Uterus (tissue), 4 donors: ENCODE data around the gene INSC. TPM values are rescaled to one million over a fixed set of nuclear protein-coding genes. Genes with fewer than 3 reads are reported as not detected.

Experiments used
- DNase-seq, 2 donors: peaks; one replicate each; pipeline ENCODE4 v3.0.0-alpha.2; 2019 to 2020
- H3K27ac ChIP-seq, 2 donors: fragments of 200-600 bp; sonication (generic); 1 replicate in 1 of 2; 2 replicates in 1 of 2; pipeline ENCODE4 v1.5.1; 2016 to 2018
- H3K27me3 ChIP-seq, 2 donors: fragments of 200-600 bp; sonication (generic); one replicate each; pipeline ENCODE4 v1.5.1; 2018 to 2019; ENCODE audit warnings: control low read depth in 1 of 2
- H3K36me3 ChIP-seq, 2 donors: fragments of 200-600 bp; sonication (generic); one replicate each; pipeline ENCODE4 v1.5.1; 2019; ENCODE audit warnings: control low read depth in 1 of 2
- H3K4me1 ChIP-seq, 2 donors: fragments of 200-600 bp; sonication (generic); one replicate each; pipeline ENCODE4 v1.5.1; 2018 to 2019; ENCODE audit warnings: control low read depth in 1 of 2
- H3K4me3 ChIP-seq, 2 donors: fragments of 200-600 bp; sonication (generic); 1 replicate in 1 of 2; 2 replicates in 1 of 2; pipeline ENCODE4 v1.5.1; 2018 to 2019; ENCODE audit warnings: mild to moderate bottlenecking in 1 of 2
- H3K9me3 ChIP-seq, 2 donors: fragments of 200-600 bp; sonication (generic); one replicate each; pipeline ENCODE4 v1.5.1; 2019; ENCODE audit warnings: control low read depth in 1 of 2
- CTCF ChIP-seq, 4 experiments: fragments of 200-600 bp in 2 of 4; fragments of 450-650 bp in 2 of 4; sonication (generic) in 2 of 4; IDR thresholded peaks; one replicate each; pipeline ENCODE4 v1.5.1; 2016 to 2019; ENCODE audit warnings: antibody characterized with exemption in 4 of 4, mild to moderate bottlenecking in 2 of 4, moderate library complexity in 1 of 4
- POLR2A ChIP-seq, 2 donors: fragments of 450-650 bp; IDR thresholded peaks; one replicate each; pipeline ENCODE4 v1.6.1; 2016; ENCODE audit warnings: antibody characterized with exemption in 2 of 2, mild to moderate bottlenecking in 1 of 2, moderate library complexity in 1 of 2
- intact Hi-C: fragments of 100-400 bp; cut with DNase I; formaldehyde crosslinking; loops from one replicate; pipeline ENCODE4 v1.15.1; 2023; ENCODE audit warnings: low total_unique reads
- total RNA-seq, 4 donors: library from RNA; depleted of rRNA in 3 of 4; stranded (reverse); fragments of >200 nt in 3 of 4; gene quantifications; one replicate each; pipeline versions ENCODE4 v1.1.0 to v1.2.4, GENCODE V29; 2014 to 2023
- donor health status: DM: yes; HTN: yes; CAD: no.

The INSC gene
- total RNA-seq, 4 donors from 2014 or later = 0.24 to 2.6 TPM; not detected in 2

GRCh38 chr11:15093432-15093831, 21.3 kb upstream of the INSC start:
- Histone ChIP-seq H3K9me3 (no peaks in the 10 kb centered on the region), H3K27ac (no peak overlapping the region), H3K4me1 (no peaks in the 10 kb centered on the region), H3K4me3 (no peak overlapping the region), H3K36me3 (no peaks in the 10 kb centered on the region), H3K27me3 (no peaks in the 10 kb centered on the region)
- no peak for DNase-seq
- no peak for TF ChIP-seq POLR2A (IDR thresholded peaks at IDR 0.05)
- no peak for TF ChIP-seq CTCF (IDR thresholded peaks at IDR 0.05)
- intact Hi-C loops = no loop called here

- no peak for DNase-seq
- H3K9me3 ChIP-seq = no peaks in the 10 kb centered on the region
- H3K4me1 ChIP-seq = no peaks in the 10 kb centered on the region
- no peaks in the 10 kb centered on the region for H3K27me3 ChIP-seq
- H3K27ac ChIP-seq = no peak overlapping the region
- H3K36me3 ChIP-seq = no peaks in the 10 kb centered on the region
- TF ChIP-seq CTCF (IDR thresholded peaks at IDR 0.05) = no peak
- no peak overlapping the region for H3K4me3 ChIP-seq
- intact Hi-C loops = no loop called here
These were observed 18.9 kb upstream of the INSC start for GRCh38 chr11:15095736-15096228.

GRCh38 chr11:15097411-15097810, 17.3 kb upstream of the INSC start:
- TF ChIP-seq POLR2A (IDR thresholded peaks at IDR 0.05) = no peak
- TF ChIP-seq CTCF (IDR thresholded peaks at IDR 0.05) = no peak
- Histone ChIP-seq H3K36me3 (no peaks in the 10 kb centered on the region), H3K27me3 (no peaks in the 10 kb centered on the region), H3K9me3 (no peaks in the 10 kb centered on the region), H3K4me1 (no peaks in the 10 kb centered on the region), H3K4me3 (no peak overlapping the region), H3K27ac (no peak overlapping the region)
- intact Hi-C loops = no loop called here
- DNase-seq = no peak

GRCh38 chr11:15099267-15099666, 15.5 kb upstream of the INSC start:
- intact Hi-C loops = no loop called here
- no peak for DNase-seq
- Histone ChIP-seq H3K4me3 (no peak overlapping the region), H3K36me3 (no peaks in the 10 kb centered on the region), H3K9me3 (no peaks in the 10 kb centered on the region), H3K27me3 (no peaks in the 10 kb centered on the region), H3K27ac (no peak overlapping the region), H3K4me1 (no peaks in the 10 kb centered on the region)
- no peak for TF ChIP-seq POLR2A (IDR thresholded peaks at IDR 0.05)

GRCh38 chr11:15101072-15101709, 13.5 kb upstream of the INSC start:
- DNase-seq = no peak
- Histone ChIP-seq H3K9me3 (no peaks in the 10 kb centered on the region), H3K36me3 (no peaks in the 10 kb centered on the region), H3K4me3 (no peak overlapping the region), H3K27me3 (no peaks in the 10 kb centered on the region), H3K27ac (no peak overlapping the region), H3K4me1 (no peaks in the 10 kb centered on the region)
- peak; percentile 21 to 67 (median 48) for TF ChIP-seq CTCF (IDR thresholded peaks at IDR 0.05)
- no peak for TF ChIP-seq POLR2A (IDR thresholded peaks at IDR 0.05)
- intact Hi-C loops = no loop called here

GRCh38 chr11:15104166-15104565, 10.6 kb upstream of the INSC start:
- H3K27me3 ChIP-seq = no peaks in the 10 kb centered on the region
- H3K4me1 ChIP-seq = no peaks in the 10 kb centered on the region
- TF ChIP-seq POLR2A (IDR thresholded peaks at IDR 0.05) (no peak), CTCF (IDR thresholded peaks at IDR 0.05) (no peak)
- DNase-seq = no peak
- intact Hi-C loops = no loop called here
- no peaks in the 10 kb centered on the region for H3K36me3 ChIP-seq
- H3K9me3 ChIP-seq = no peaks in the 10 kb centered on the region
- no peak overlapping the region for H3K27ac ChIP-seq
- H3K4me3 ChIP-seq = no peak overlapping the region
